ENCODE data around the gene EYS.

DNA sequence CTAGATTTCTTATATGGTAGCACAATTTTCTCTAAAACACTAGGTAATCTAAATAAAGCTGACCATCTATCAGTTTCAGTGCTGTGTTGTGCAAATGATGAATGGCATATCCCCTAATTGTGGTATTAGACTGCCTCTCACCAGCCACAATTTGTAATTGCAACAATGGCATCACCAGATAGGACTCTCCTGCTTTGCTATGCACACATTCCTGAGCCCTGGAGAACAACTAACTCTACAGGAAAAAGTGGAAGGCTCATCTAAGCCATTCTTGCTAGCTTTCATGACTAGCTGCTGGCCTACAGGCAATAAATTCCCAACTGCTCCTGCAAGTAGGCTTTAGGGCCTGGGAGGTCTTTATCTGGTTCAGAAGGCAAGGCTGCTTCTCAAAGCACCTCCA, 974.1 kb downstream of the EYS start:
- TF ChIP-seq, protein P1, sequence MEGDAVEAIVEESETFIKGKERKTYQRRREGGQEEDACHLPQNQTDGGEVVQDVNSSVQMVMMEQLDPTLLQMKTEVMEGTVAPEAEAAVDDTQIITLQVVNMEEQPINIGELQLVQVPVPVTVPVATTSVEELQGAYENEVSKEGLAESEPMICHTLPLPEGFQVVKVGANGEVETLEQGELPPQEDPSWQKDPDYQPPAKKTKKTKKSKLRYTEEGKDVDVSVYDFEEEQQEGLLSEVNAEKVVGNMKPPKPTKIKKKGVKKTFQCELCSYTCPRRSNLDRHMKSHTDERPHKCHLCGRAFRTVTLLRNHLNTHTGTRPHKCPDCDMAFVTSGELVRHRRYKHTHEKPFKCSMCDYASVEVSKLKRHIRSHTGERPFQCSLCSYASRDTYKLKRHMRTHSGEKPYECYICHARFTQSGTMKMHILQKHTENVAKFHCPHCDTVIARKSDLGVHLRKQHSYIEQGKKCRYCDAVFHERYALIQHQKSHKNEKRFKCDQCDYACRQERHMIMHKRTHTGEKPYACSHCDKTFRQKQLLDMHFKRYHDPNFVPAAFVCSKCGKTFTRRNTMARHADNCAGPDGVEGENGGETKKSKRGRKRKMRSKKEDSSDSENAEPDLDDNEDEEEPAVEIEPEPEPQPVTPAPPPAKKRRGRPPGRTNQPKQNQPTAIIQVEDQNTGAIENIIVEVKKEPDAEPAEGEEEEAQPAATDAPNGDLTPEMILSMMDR (IDR thresholded peaks at IDR 0.05; ENCODE audit: low read depth, low read length, poor library complexity, severe bottlenecking) = no peak
- TF ChIP-seq EZH2phosphoT487 (IDR thresholded peaks at IDR 0.05; ENCODE audit: borderline replicate concordance, low read length) = no peak
